ENCODE data around the gene MROH2A.

Gene MROH2A

DNA sequence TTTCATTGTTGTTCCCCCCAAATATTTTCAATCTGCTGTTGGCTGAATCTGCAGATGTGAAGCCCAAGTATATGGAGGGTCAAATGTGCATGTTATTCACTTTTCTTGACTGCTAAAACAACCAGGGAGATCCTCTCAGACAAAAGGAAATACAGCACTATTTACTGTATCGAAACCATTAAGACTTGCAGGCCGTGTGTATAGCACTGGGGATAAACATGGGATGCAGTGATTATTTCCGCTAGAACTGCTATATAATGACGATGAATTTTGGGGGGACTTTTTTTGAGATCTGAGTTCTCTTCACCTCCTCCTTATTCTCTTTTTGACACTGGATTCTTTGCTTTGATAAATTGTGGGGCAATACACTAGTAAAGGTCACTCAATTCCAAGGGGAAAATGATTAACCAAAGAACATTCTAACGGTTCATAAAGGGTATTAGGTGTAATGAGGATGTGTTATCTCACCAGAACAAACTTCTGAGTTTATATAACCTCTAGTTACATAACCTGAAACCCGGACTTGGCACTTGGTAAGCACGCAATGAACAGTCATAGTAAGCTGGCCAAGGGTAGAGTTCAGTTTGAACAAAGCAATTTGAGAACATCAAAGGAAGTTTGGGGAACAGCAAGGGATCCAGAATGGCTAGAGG, 21.6 kb upstream of the MROH2A start:
- H3K27ac Mint-ChIP-seq = no peak overlapping the region
- peaks cover 4% of the 10 kb centered on the region for H3K27me3 Mint-ChIP-seq
- peaks cover 9% of the 10 kb centered on the region for H3K9me3 Mint-ChIP-seq
- no peak overlapping the region for H3K4me3 Mint-ChIP-seq
- no peaks in the 10 kb centered on the region for H3K4me1 Mint-ChIP-seq
- H3K36me3 Mint-ChIP-seq = peaks cover 1% of the 10 kb centered on the region

- Mint-ChIP-seq H3K4me1 (no peaks in the 10 kb centered on the region), H3K4me3 (no peak overlapping the region), H3K27ac (no peak overlapping the region), H3K27me3 (no peaks in the 10 kb centered on the region), H3K36me3 (no peaks in the 10 kb centered on the region), H3K9me3 (peaks cover under 1% of the 10 kb centered on the region)
These were observed 20.0 kb upstream of the MROH2A start for GRCh38 chr2:233758141-233758540.

GRCh38 chr2:233758849-233759248, 19.3 kb upstream of the MROH2A start:
- H3K9me3 Mint-ChIP-seq = no peaks in the 10 kb centered on the region
- H3K4me3 Mint-ChIP-seq = no peak overlapping the region
- no peaks in the 10 kb centered on the region for H3K4me1 Mint-ChIP-seq
- H3K27ac Mint-ChIP-seq = no peak overlapping the region
- no peaks in the 10 kb centered on the region for H3K36me3 Mint-ChIP-seq
- H3K27me3 Mint-ChIP-seq = peaks cover 3% of the 10 kb centered on the region

DNA sequence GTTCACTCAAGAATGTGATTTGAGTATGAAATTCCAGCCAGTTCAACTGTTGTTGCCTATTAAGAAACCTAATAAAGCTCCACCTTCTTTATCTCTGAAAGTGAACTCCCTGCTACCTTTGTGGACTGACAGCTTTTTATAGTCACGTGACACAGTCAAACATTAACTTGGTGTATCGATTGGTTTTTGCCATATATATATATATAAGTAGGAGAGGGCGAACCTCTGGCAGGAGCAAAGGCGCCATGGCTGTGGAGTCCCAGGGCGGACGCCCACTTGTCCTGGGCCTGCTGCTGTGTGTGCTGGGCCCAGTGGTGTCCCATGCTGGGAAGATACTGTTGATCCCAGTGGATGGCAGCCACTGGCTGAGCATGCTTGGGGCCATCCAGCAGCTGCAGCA, 18.1 kb upstream of the MROH2A start, which contains the start of gene UGT1A1:
UGT1A1 (plus strand) TSS at position 228 of the 400 bp plus-strand sequence; CDS start at position 246, 18 bp downstream.
- Mint-ChIP-seq H3K27me3 (peaks cover 4% of the 10 kb centered on the region), H3K36me3 (no peaks in the 10 kb centered on the region), H3K4me3 (no peak within 1 kb of the TSS), H3K4me1 (no peaks in the 10 kb centered on the region), H3K27ac (no peak within 1 kb of the TSS), H3K9me3 (no peaks in the 10 kb centered on the region)

- H3K27ac Mint-ChIP-seq = no peak overlapping the region
- no peak overlapping the region for H3K4me3 Mint-ChIP-seq
- no peaks in the 10 kb centered on the region for H3K4me1 Mint-ChIP-seq
- H3K36me3 Mint-ChIP-seq = no peaks in the 10 kb centered on the region
- H3K9me3 Mint-ChIP-seq = no peaks in the 10 kb centered on the region
- H3K27me3 Mint-ChIP-seq = peaks cover 4% of the 10 kb centered on the region
These were observed 16.9 kb upstream of the MROH2A start for GRCh38 chr2:233761040-233761769.

- H3K9me3 Mint-ChIP-seq = no peaks in the 10 kb centered on the region
- H3K36me3 Mint-ChIP-seq = no peaks in the 10 kb centered on the region
- H3K4me3 Mint-ChIP-seq = no peak overlapping the region
- H3K4me1 Mint-ChIP-seq = no peaks in the 10 kb centered on the region
- H3K27ac Mint-ChIP-seq = no peak overlapping the region
- peaks cover 11% of the 10 kb centered on the region for H3K27me3 Mint-ChIP-seq
These were observed 13.9 kb upstream of the MROH2A start for GRCh38 chr2:233764264-233764663.

DNA sequence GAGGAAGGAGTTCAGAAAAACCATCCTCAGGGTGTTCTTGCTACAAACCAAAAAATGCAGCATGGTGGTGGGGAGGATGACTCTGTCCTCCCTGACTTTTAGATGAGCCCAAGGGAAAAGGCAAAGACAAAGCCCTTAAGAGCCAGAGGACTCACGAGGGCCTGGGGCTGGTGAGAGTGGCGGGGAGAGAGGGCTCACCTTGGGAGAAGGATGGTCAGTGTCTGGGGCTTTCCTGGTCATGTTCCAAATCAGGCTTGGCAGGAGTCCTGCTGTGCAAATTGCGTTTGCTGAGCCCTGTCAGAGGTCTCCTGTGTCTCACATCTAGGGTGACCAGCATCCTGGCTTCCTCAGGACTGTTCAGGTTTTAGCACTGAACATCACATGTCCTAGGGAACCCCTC, 13.4 kb upstream of the MROH2A start:
- H3K27me3 Mint-ChIP-seq = peaks cover 12% of the 10 kb centered on the region
- H3K36me3 Mint-ChIP-seq = no peaks in the 10 kb centered on the region
- H3K9me3 Mint-ChIP-seq = no peaks in the 10 kb centered on the region
- H3K4me1 Mint-ChIP-seq = no peaks in the 10 kb centered on the region
- no peak overlapping the region for H3K27ac Mint-ChIP-seq
- no peak overlapping the region for H3K4me3 Mint-ChIP-seq

DNA sequence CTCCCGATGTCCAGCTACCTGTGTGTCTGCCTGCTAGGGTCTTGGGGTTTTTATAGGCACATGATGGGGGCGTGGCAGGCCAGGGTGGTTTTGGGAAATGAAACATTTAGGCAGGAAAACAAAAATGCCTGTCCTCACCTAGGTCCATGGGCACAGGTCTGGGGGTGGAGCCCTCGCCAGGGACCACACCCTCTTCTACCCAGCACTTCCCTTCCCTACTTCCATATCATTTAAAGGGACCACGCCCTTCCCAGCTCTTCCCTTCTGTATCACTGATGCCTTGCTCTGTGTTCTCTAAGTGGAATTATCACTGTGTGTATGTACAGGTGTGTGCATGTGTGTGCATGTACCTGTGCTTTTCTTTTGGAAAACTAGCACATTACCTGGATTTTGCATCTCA, 11.7 kb upstream of the MROH2A start:
- Mint-ChIP-seq H3K27ac (no peak overlapping the region), H3K36me3 (no peaks in the 10 kb centered on the region), H3K27me3 (peaks cover 12% of the 10 kb centered on the region), H3K4me1 (no peaks in the 10 kb centered on the region), H3K4me3 (no peak overlapping the region), H3K9me3 (no peaks in the 10 kb centered on the region)

GRCh38 chr2:233768076-233768475, 10.1 kb upstream of the MROH2A start:
- H3K36me3 Mint-ChIP-seq = no peaks in the 10 kb centered on the region
- no peaks in the 10 kb centered on the region for H3K9me3 Mint-ChIP-seq
- no peak overlapping the region for H3K4me3 Mint-ChIP-seq
- peaks cover 12% of the 10 kb centered on the region for H3K27me3 Mint-ChIP-seq
- no peak overlapping the region for H3K27ac Mint-ChIP-seq
- H3K4me1 Mint-ChIP-seq = no peaks in the 10 kb centered on the region

- Mint-ChIP-seq H3K4me3 (no peak overlapping the region), H3K4me1 (no peaks in the 10 kb centered on the region), H3K27me3 (peaks cover 11% of the 10 kb centered on the region), H3K9me3 (no peaks in the 10 kb centered on the region), H3K36me3 (no peaks in the 10 kb centered on the region), H3K27ac (no peak overlapping the region)
These were observed 8.9 kb upstream of the MROH2A start for GRCh38 chr2:233769260-233769659.

DNA sequence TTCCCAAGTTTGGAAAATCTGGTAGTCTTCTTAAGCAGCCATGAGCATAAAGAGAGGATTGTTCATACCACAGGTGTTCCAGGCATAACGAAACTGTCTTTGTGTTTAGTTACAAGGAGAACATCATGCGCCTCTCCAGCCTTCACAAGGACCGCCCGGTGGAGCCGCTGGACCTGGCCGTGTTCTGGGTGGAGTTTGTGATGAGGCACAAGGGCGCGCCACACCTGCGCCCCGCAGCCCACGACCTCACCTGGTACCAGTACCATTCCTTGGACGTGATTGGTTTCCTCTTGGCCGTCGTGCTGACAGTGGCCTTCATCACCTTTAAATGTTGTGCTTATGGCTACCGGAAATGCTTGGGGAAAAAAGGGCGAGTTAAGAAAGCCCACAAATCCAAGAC, 6.0 kb upstream of the MROH2A start:
- Mint-ChIP-seq H3K36me3 (peaks cover 2% of the 10 kb centered on the region), H3K4me3 (no peak overlapping the region), H3K4me1 (no peaks in the 10 kb centered on the region), H3K27me3 (peaks cover 9% of the 10 kb centered on the region), H3K27ac (no peak overlapping the region), H3K9me3 (no peaks in the 10 kb centered on the region)

DNA sequence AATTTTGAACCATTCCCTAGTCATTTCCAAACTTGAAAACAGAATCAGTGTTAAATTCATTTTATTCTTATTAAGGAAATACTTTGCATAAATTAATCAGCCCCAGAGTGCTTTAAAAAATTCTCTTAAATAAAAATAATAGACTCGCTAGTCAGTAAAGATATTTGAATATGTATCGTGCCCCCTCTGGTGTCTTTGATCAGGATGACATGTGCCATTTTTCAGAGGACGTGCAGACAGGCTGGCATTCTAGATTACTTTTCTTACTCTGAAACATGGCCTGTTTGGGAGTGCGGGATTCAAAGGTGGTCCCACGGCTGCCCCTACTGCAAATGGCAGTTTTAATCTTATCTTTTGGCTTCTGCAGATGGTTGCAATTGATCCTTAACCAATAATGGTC, 5.5 kb upstream of the MROH2A start:
- Mint-ChIP-seq H3K4me3 (no peak overlapping the region), H3K4me1 (no peaks in the 10 kb centered on the region), H3K27ac (no peak overlapping the region), H3K27me3 (peaks cover 7% of the 10 kb centered on the region), H3K36me3 (peaks cover 2% of the 10 kb centered on the region), H3K9me3 (no peaks in the 10 kb centered on the region)

DNA sequence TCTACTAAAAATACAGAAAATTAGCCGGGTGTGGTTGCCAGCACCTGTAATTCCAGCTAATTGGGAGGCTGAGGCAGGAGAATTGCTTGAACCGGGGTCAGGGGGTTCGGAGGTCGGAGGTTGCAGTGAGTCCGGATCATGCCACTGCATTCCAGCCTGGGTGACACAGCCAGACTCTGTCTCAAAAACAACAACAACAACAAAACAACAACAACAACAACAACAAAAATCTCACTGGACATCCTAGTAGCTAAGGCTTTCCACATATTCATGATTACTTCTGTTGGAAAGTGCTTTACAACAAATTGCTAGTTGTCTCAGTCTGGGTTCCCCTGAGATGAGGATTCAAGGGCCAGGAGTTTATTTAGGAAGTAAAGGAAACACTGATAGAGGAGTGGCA, 4.3 kb upstream of the MROH2A start:
- Mint-ChIP-seq H3K36me3 (peaks cover 2% of the 10 kb centered on the region), H3K4me1 (no peaks in the 10 kb centered on the region), H3K27me3 (peaks cover 8% of the 10 kb centered on the region), H3K9me3 (no peaks in the 10 kb centered on the region), H3K4me3 (no peak overlapping the region), H3K27ac (no peak overlapping the region)

DNA sequence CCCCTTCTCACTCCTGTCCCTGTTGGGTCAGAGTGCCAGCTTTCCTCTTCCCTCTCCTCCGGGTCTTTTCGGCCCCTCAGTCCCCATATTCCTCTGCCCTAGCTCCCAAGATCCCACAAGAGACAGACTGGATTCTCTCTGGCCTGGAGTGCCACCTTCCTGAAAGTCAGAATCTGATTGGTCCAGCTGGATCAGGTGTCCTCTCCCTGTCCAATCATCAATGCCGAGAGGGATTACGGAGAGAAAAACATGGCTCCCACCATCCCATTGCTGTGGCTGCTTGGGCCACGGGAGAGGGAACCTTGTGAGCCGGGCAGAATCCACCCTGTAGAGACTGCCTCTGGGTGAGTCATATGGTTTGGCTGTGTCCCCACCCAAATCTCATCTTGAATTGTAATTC, 2.7 kb upstream of the MROH2A start:
- Mint-ChIP-seq H3K36me3 (peaks cover 2% of the 10 kb centered on the region), H3K27ac (no peak overlapping the region)

GRCh38 chr2:233779722-233780121, 1.6 kb downstream of the MROH2A start:
- peaks cover 18% of the 10 kb centered on the region for H3K27me3 Mint-ChIP-seq
- H3K36me3 Mint-ChIP-seq = peaks cover 2% of the 10 kb centered on the region
- no peak overlapping the region for H3K4me3 Mint-ChIP-seq
- H3K9me3 Mint-ChIP-seq = peaks cover 10% of the 10 kb centered on the region
- no peak overlapping the region for H3K27ac Mint-ChIP-seq
- no peaks in the 10 kb centered on the region for H3K4me1 Mint-ChIP-seq

More for the DNA sequence above, 2.7 kb upstream of the MROH2A start:
- no peaks in the 10 kb centered on the region for H3K4me1 Mint-ChIP-seq
- H3K4me3 Mint-ChIP-seq = no peak overlapping the region
- no peaks in the 10 kb centered on the region for H3K9me3 Mint-ChIP-seq
- peaks cover 11% of the 10 kb centered on the region for H3K27me3 Mint-ChIP-seq

GRCh38 chr2:233780771-233781170, 2.6 kb downstream of the MROH2A start:
- Mint-ChIP-seq H3K4me3 (no peak overlapping the region), H3K27ac (no peak overlapping the region), H3K27me3 (peaks cover 20% of the 10 kb centered on the region), H3K4me1 (no peaks in the 10 kb centered on the region), H3K36me3 (peaks cover 2% of the 10 kb centered on the region), H3K9me3 (peaks cover 10% of the 10 kb centered on the region)

Data from activated naive CD4-positive, alpha-beta T cell treated with anti-CD3 and anti-CD28 coated beads, Interleukin-2, amount 50 U/mL, for 24 hours (primary cell).